SK-N-SH treated with all-trans-retinoic acid at 6 μM for 48 hours (cell line): ENCODE measurements around the gene FABP3.

Experiments
- ATAC-seq: fragments of 200-7000 bp; cut with Tn5 transposase; 3 replicates; pipeline ENCODE4 v1.9.1; 2020; ENCODE audit warnings: mild to moderate bottlenecking, moderate library complexity
- ARNTL ChIP-seq: fragments of 450-650 bp; formaldehyde crosslinking; IDR thresholded peaks from 2 replicates; pipeline ENCODE4 v1.5.0; 2020; ENCODE audit warnings: low read depth, mild to moderate bottlenecking, moderate library complexity, borderline replicate concordance
- BACH2 ChIP-seq: fragments of 250-450 bp; sonication (Bioruptor Pico); IDR thresholded peaks from 2 replicates; pipeline ENCODE4 v1.9.0; 2021; ENCODE audit warnings: mild to moderate bottlenecking, borderline replicate concordance
- CSDC2 ChIP-seq: fragments of 250-450 bp; sonication (Bioruptor Pico); IDR thresholded peaks from 2 replicates; pipeline ENCODE4 v1.5.0; 2020; ENCODE audit warnings: mild to moderate bottlenecking, moderate library complexity
- ESRRG ChIP-seq: fragments of 250-450 bp; sonication (Bioruptor Pico); IDR thresholded peaks from 2 replicates; pipeline ENCODE4 v1.6.1; 2021; ENCODE audit warnings: mild to moderate bottlenecking
- GLIS3 ChIP-seq: fragments of 250-450 bp; sonication (Bioruptor Pico); IDR thresholded peaks from 2 replicates; pipeline ENCODE4 v1.5.0; 2020; ENCODE audit warnings: mild to moderate bottlenecking, moderate library complexity
- ISL1 ChIP-seq: fragments of 250-450 bp; sonication (Bioruptor Pico); IDR thresholded peaks from 2 replicates; pipeline ENCODE4 v2.1.2; 2022; ENCODE audit warnings: mild to moderate bottlenecking, moderate library complexity
- OSR1 ChIP-seq: fragments of 250-450 bp; sonication (Bioruptor Pico); IDR thresholded peaks from 2 replicates; pipeline ENCODE4 v1.8.0; 2022; ENCODE audit warnings: moderate library complexity, mild to moderate bottlenecking, inconsistent platforms
- POU6F1 ChIP-seq: fragments of 250-450 bp; sonication (Bioruptor Pico); IDR thresholded peaks from 2 replicates; pipeline ENCODE4 v1.8.0; 2021; ENCODE audit warnings: low read depth, mild to moderate bottlenecking, moderate library complexity, borderline replicate concordance
- PPARA ChIP-seq: fragments of 250-450 bp; sonication (Bioruptor Pico); IDR thresholded peaks from 2 replicates; pipeline ENCODE4 v1.5.0; 2020; ENCODE audit warnings: mild to moderate bottlenecking, borderline replicate concordance
- RARB ChIP-seq: fragments of 250-450 bp; sonication (Bioruptor Pico); IDR thresholded peaks from 2 replicates; pipeline ENCODE4 v1.8.0; 2021; ENCODE audit warnings: mild to moderate bottlenecking, moderate library complexity
- SNAI2 ChIP-seq: fragments of 250-450 bp; sonication (Bioruptor Pico); IDR thresholded peaks from 2 replicates; pipeline ENCODE4 v1.5.0; 2020; ENCODE audit warnings: mild to moderate bottlenecking, moderate library complexity
- TCF4 ChIP-seq: fragments of 250-450 bp; sonication (Bioruptor Pico); IDR thresholded peaks from 2 replicates; pipeline ENCODE4 v1.8.0; 2021; ENCODE audit warnings: mild to moderate bottlenecking, moderate library complexity, borderline replicate concordance
- TOX ChIP-seq: fragments of 250-450 bp; sonication (Bioruptor Pico); IDR thresholded peaks from 2 replicates; pipeline ENCODE4 v1.8.0; 2021; ENCODE audit warnings: mild to moderate bottlenecking, moderate library complexity, borderline replicate concordance
- TSHZ2 ChIP-seq: fragments of 250-450 bp; sonication (Bioruptor Pico); IDR thresholded peaks from 2 replicates; pipeline ENCODE4 v1.5.0; 2020; ENCODE audit warnings: mild to moderate bottlenecking, moderate library complexity
- ZC3H10 ChIP-seq: fragments of 250-450 bp; sonication (Bioruptor Pico); IDR thresholded peaks from 2 replicates; pipeline ENCODE4 v1.5.1; 2021; ENCODE audit warnings: mild to moderate bottlenecking, moderate library complexity
- ZFP3 ChIP-seq: fragments of 250-450 bp; sonication (Bioruptor Pico); IDR thresholded peaks from 2 replicates; pipeline ENCODE4 v1.5.0; 2020; ENCODE audit warnings: mild to moderate bottlenecking, moderate library complexity
- ZFP30 ChIP-seq: fragments of 450-650 bp; formaldehyde crosslinking; IDR thresholded peaks from 2 replicates; pipeline ENCODE4 v1.5.0; 2022; ENCODE audit warnings: mild to moderate bottlenecking, moderate library complexity
- ZNF565 ChIP-seq: fragments of 450-650 bp; formaldehyde crosslinking; conservative IDR thresholded peaks from 2 replicates; pipeline ENCODE4 v1.5.0; 2020; ENCODE audit warnings: low read depth, mild to moderate bottlenecking, moderate library complexity
- TF ChIP-seq, protein P1 (sequence below): fragments of 250-450 bp; sonication (Bioruptor Pico); IDR thresholded peaks from 2 replicates; pipeline ENCODE4 v1.5.1; 2021; ENCODE audit warnings: mild to moderate bottlenecking, moderate library complexity
- TF ChIP-seq, protein P2 (sequence below): fragments of 250-450 bp; sonication (Bioruptor Pico); IDR thresholded peaks from 2 replicates; pipeline ENCODE4 v1.5.1; 2020; ENCODE audit warnings: low read depth, mild to moderate bottlenecking, moderate library complexity
- TF ChIP-seq, protein P3 (sequence below): fragments of 250-450 bp; sonication (Bioruptor Pico); IDR thresholded peaks from 2 replicates; pipeline ENCODE4 v1.8.0; 2020; ENCODE audit warnings: mild to moderate bottlenecking, moderate library complexity, borderline replicate concordance

Gene FABP3

DNA sequence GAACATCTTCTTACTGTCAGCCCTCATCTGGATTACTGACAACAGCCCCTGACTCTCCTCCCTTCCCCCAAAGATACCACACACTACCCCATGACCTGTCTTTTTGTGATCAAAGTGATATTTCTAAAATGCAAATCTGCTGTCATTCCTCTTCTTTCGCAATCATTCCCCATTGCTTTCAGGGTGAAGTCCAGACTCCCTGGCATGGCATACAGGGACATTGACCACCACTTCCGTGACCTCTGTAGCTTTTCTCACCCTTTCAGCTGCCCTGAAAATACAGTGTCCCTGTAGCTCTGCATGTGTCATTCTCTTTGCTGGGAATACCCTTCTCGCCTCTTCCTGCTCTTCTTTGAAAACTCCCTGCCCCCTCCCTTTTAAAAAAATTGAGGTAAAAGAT, 44.3 kb upstream of the FABP3 start:
- no peak for ATAC-seq
- TF ChIP-seq ZNF565 (CRISPR knock-in tag) (no peak), OSR1 (CRISPR knock-in tag) (no peak), ARNTL (CRISPR knock-in tag) (no peak), PPARA (CRISPR knock-in tag) (no peak), ZFP3 (CRISPR knock-in tag) (no peak), BACH2 (CRISPR knock-in tag) (no peak), ZC3H10 (CRISPR knock-in tag) (no peak), SNAI2 (no peak), RARB (CRISPR knock-in tag) (no peak), CSDC2 (CRISPR knock-in tag) (no peak), TSHZ2 (CRISPR knock-in tag) (no peak), ISL1 (no peak), POU6F1 (no peak), ZFP30 (CRISPR knock-in tag) (no peak), TCF4 (CRISPR knock-in tag) (no peak), ESRRG (no peak)
- TF ChIP-seq, protein P1, sequence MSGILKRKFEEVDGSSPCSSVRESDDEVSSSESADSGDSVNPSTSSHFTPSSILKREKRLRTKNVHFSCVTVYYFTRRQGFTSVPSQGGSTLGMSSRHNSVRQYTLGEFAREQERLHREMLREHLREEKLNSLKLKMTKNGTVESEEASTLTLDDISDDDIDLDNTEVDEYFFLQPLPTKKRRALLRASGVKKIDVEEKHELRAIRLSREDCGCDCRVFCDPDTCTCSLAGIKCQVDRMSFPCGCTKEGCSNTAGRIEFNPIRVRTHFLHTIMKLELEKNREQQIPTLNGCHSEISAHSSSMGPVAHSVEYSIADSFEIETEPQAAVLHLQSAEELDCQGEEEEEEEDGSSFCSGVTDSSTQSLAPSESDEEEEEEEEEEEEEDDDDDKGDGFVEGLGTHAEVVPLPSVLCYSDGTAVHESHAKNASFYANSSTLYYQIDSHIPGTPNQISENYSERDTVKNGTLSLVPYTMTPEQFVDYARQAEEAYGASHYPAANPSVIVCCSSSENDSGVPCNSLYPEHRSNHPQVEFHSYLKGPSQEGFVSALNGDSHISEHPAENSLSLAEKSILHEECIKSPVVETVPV (CRISPR knock-in tag), result no peak
- TF ChIP-seq, protein P2, sequence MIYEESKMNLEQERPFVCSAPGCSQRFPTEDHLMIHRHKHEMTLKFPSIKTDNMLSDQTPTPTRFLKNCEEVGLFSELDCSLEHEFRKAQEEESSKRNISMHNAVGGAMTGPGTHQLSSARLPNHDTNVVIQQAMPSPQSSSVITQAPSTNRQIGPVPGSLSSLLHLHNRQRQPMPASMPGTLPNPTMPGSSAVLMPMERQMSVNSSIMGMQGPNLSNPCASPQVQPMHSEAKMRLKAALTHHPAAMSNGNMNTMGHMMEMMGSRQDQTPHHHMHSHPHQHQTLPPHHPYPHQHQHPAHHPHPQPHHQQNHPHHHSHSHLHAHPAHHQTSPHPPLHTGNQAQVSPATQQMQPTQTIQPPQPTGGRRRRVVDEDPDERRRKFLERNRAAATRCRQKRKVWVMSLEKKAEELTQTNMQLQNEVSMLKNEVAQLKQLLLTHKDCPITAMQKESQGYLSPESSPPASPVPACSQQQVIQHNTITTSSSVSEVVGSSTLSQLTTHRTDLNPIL (CRISPR knock-in tag), result no peak
- TF ChIP-seq, protein P3, sequence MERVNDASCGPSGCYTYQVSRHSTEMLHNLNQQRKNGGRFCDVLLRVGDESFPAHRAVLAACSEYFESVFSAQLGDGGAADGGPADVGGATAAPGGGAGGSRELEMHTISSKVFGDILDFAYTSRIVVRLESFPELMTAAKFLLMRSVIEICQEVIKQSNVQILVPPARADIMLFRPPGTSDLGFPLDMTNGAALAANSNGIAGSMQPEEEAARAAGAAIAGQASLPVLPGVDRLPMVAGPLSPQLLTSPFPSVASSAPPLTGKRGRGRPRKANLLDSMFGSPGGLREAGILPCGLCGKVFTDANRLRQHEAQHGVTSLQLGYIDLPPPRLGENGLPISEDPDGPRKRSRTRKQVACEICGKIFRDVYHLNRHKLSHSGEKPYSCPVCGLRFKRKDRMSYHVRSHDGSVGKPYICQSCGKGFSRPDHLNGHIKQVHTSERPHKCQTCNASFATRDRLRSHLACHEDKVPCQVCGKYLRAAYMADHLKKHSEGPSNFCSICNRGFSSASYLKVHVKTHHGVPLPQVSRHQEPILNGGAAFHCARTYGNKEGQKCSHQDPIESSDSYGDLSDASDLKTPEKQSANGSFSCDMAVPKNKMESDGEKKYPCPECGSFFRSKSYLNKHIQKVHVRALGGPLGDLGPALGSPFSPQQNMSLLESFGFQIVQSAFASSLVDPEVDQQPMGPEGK, result no peak

GRCh38 chr1:31416101-31416736, 43.3 kb upstream of the FABP3 start:
- no peak for ATAC-seq
- TF ChIP-seq CSDC2 (CRISPR knock-in tag) (no peak), ISL1 (no peak), POU6F1 (no peak), PPARA (CRISPR knock-in tag) (no peak), TOX (no peak), TCF4 (CRISPR knock-in tag) (no peak), GLIS3 (no peak), ZNF565 (CRISPR knock-in tag) (no peak), ESRRG (no peak), BACH2 (CRISPR knock-in tag) (no peak), TSHZ2 (CRISPR knock-in tag) (no peak)
- TF ChIP-seq, protein P1 (CRISPR knock-in tag), result no peak
- TF ChIP-seq, protein P3, result no peak
